ENCODE measurements around the gene CDC42BPB. TPM values are rescaled to one million over a fixed set of nuclear protein-coding genes. Genes with fewer than 3 reads are reported as not detected.

CDC42BPB gene
- total RNA-seq, 1 experiment from 2014 or later: 84.4 TPM

DNA sequence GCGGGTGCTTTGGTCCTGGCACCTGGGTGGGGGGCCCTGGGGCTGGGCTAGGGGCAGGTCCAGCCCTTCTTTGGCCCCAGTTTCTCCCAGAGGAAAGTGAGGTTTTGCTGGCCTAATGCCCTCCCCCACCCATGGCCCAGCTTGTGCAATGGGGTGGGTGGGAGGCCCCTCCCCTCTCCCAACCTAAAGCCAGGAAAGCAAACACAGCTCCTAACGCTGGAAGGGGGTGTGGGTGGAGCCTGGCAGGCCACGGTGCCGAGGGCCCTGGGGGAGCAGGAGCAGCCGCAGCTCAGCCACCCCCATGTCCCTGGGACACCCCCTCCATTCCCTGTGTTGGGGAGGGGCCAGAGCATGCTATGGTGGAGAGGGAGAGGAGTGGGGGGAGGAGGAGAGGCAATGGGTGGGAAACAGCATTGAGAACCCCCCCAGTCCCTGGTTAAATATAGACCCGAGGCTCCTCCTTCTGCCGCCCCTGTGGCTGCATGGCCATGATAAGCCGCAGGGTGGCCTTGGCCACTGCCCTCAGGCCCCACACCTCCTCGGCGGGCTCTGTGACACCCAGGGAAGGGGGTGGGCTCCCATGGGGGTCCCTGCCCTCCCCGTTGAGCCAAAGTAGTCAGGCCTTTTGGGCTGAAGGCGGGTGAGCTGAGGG, 41.9 kb upstream of the CDC42BPB start:
- Histone ChIP-seq H3K4me1 (ENCODE audit: control insufficient read depth, insufficient read depth, low read length) (peaks cover 10% of the 10 kb centered on the region; the same call in 1 of the 2 replicates), H3K9me3 (ENCODE audit: control insufficient read depth, insufficient read depth, low read depth, low read length) (no peaks in the 10 kb centered on the region), H3K4me3 (ENCODE audit: low read depth in 2 of 2, low read length in 2 of 2) (no peak overlapping the region), H3K27me3 (ENCODE audit: control insufficient read depth, insufficient read depth, low read length) (no peaks in the 10 kb centered on the region), H3K36me3 (ENCODE audit: control insufficient read depth, insufficient read depth, low read length) (no peaks in the 10 kb centered on the region), H3K27ac (ENCODE audit: low read length) (no peak overlapping the region)
- in situ Hi-C loops (cut with HindIII; ENCODE audit: low pct_unique_long_range_greater_than_20kb, low sequenced_read_pairs): no loop called here
- DNase-seq (ENCODE audit: low read depth, low spot score) (no peak), ATAC-seq (no peak)
- CTCF ChIA-PET: no interaction called here
- intact Hi-C loops (cut with micrococcal nuclease; ENCODE audit: unreplicated experiment): no loop called here
- TF ChIP-seq TCF7L2 (IDR thresholded peaks at IDR 0.05; ENCODE audit: low read depth, low read length) (no peak), SIN3A (IDR thresholded peaks at IDR 0.05; ENCODE audit: borderline replicate concordance, insufficient read depth, low read depth, low read length) (no peak), POLR2AphosphoS5 (IDR thresholded peaks at IDR 0.05; ENCODE audit: low read depth, low read length) (no peak)
- TF ChIP-seq, protein P1, sequence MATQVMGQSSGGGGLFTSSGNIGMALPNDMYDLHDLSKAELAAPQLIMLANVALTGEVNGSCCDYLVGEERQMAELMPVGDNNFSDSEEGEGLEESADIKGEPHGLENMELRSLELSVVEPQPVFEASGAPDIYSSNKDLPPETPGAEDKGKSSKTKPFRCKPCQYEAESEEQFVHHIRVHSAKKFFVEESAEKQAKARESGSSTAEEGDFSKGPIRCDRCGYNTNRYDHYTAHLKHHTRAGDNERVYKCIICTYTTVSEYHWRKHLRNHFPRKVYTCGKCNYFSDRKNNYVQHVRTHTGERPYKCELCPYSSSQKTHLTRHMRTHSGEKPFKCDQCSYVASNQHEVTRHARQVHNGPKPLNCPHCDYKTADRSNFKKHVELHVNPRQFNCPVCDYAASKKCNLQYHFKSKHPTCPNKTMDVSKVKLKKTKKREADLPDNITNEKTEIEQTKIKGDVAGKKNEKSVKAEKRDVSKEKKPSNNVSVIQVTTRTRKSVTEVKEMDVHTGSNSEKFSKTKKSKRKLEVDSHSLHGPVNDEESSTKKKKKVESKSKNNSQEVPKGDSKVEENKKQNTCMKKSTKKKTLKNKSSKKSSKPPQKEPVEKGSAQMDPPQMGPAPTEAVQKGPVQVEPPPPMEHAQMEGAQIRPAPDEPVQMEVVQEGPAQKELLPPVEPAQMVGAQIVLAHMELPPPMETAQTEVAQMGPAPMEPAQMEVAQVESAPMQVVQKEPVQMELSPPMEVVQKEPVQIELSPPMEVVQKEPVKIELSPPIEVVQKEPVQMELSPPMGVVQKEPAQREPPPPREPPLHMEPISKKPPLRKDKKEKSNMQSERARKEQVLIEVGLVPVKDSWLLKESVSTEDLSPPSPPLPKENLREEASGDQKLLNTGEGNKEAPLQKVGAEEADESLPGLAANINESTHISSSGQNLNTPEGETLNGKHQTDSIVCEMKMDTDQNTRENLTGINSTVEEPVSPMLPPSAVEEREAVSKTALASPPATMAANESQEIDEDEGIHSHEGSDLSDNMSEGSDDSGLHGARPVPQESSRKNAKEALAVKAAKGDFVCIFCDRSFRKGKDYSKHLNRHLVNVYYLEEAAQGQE (IDR thresholded peaks at IDR 0.05; ENCODE audit: insufficient read depth in 1 of 2, low read depth in 2 of 2, low read length in 1 of 2): no peak
- TF ChIP-seq, protein P2, sequence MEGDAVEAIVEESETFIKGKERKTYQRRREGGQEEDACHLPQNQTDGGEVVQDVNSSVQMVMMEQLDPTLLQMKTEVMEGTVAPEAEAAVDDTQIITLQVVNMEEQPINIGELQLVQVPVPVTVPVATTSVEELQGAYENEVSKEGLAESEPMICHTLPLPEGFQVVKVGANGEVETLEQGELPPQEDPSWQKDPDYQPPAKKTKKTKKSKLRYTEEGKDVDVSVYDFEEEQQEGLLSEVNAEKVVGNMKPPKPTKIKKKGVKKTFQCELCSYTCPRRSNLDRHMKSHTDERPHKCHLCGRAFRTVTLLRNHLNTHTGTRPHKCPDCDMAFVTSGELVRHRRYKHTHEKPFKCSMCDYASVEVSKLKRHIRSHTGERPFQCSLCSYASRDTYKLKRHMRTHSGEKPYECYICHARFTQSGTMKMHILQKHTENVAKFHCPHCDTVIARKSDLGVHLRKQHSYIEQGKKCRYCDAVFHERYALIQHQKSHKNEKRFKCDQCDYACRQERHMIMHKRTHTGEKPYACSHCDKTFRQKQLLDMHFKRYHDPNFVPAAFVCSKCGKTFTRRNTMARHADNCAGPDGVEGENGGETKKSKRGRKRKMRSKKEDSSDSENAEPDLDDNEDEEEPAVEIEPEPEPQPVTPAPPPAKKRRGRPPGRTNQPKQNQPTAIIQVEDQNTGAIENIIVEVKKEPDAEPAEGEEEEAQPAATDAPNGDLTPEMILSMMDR (IDR thresholded peaks at IDR 0.05): no peak
- POLR2A ChIA-PET: interaction anchor here (0.8 kb wide), 1 partner anchor 21 kb away, joined by 12 read pairs; no protein-coding TSS in a partner anchor
- BruUV-seq (replicated peaks): no TSS peak

DNA sequence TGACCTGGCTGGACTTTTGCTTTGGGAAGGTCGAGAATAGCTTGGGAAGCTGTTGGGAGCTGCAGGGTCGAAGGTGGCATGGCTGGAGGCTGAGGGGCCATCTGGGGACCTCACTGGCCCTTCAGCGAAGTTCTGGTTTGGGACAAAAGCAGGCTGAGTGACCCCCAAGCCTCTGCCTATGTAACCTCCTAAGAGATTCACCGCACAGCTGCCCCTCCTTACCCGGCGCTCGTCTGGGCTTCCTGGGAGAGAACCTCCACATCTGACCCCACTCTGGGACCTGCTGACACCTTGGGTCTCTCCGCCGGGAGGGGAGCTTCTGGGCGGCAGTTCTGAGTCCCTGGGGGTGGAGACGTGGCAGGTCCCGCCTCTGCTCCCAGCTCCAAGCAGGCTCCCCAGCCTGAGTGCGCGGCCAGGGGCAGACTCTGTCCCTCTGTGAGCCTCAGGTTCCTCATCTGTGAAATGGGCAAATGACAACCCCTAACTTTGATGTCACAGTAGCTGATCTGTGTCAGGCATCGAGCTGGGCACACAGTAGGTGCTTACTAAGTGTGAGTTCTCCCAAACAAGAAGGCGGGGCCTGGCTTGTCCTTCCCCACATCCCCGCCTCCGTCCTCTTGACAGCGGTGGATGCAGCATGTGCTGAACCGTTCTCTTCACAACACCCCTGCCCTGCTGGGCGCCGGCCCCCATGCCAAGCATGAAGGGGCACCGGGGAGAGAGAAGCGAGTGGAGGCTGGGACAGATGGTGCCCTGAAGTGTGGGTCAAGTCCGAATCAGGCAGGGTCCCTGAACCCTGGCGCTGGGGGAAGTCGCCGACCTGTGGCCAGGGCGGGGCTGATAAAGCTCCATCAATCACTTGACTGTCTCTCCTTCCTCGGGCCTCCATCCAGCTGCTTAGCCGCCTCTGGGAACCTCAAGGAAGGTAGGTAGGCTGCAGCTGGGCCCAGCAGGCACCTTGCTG, 40.9 kb upstream of the CDC42BPB start:
- ChIA-PET CTCF (interaction anchor here (0.7 kb wide), 1 partner anchor 23 kb away, joined by 6 read pairs; no protein-coding TSS in a partner anchor), POLR2A (no interaction called here)
- no TSS peak for BruUV-seq (replicated peaks)
- H3K36me3 ChIP-seq (ENCODE audit: control insufficient read depth, insufficient read depth, low read length): no peaks in the 10 kb centered on the region
- TF ChIP-seq SIN3A (IDR thresholded peaks at IDR 0.05; ENCODE audit: borderline replicate concordance, insufficient read depth, low read depth, low read length): no peak
- no peak for TF ChIP-seq TCF7L2 (IDR thresholded peaks at IDR 0.05; ENCODE audit: low read depth, low read length)
- TF ChIP-seq, protein P1 (IDR thresholded peaks at IDR 0.05; ENCODE audit: insufficient read depth in 1 of 2, low read depth in 2 of 2, low read length in 1 of 2): no peak
- TF ChIP-seq POLR2AphosphoS5 (IDR thresholded peaks at IDR 0.05; ENCODE audit: low read depth, low read length): no peak
- TF ChIP-seq, protein P2 (IDR thresholded peaks at IDR 0.05): no peak
- no peaks in the 10 kb centered on the region for H3K9me3 ChIP-seq (ENCODE audit: control insufficient read depth, insufficient read depth, low read depth, low read length)
- DNase-seq (ENCODE audit: low read depth, low spot score) (no peak), ATAC-seq (no peak)
- H3K27ac ChIP-seq (ENCODE audit: low read length): no peak overlapping the region
- in situ Hi-C loops (cut with HindIII; ENCODE audit: low pct_unique_long_range_greater_than_20kb, low sequenced_read_pairs): no loop called here
- H3K4me3 ChIP-seq (ENCODE audit: low read depth in 2 of 2, low read length in 2 of 2): no peak overlapping the region
- H3K4me1 ChIP-seq (ENCODE audit: control insufficient read depth, insufficient read depth, low read length): peaks cover 10% of the 10 kb centered on the region; the same call in 1 of the 2 replicates
- H3K27me3 ChIP-seq (ENCODE audit: control insufficient read depth, insufficient read depth, low read length): no peaks in the 10 kb centered on the region
- intact Hi-C loops (cut with micrococcal nuclease; ENCODE audit: unreplicated experiment): no loop called here

All from Panc1 (cell line).